NAMALWA (cell line): ENCODE data around the gene NDST4.
"Not testable (repeated sequence)": the region's sequence is repeated elsewhere in the genome, so short reads cannot be mapped to it uniquely, and the experiment has no call there.

Source experiments
- DNase-seq: peaks from one replicate; pipeline ENCODE4 v3.0.0-alpha.2; 2015; ENCODE audit warnings: low spot score

The NDST4 gene

GRCh38 chr4:115053313-115053712, 60.1 kb downstream of the NDST4 start:
- DNase-seq: no peak

GRCh38 chr4:115042496-115042895, 70.9 kb downstream of the NDST4 start:
- DNase-seq: peak; percentile 8

- no peak for DNase-seq
Measured at GRCh38 chr4:115030281-115030680, 83.1 kb downstream of the NDST4 start.

- no peak for DNase-seq
Measured at GRCh38 chr4:115028682-115029410, 84.6 kb downstream of the NDST4 start.

GRCh38 chr4:114999880-115000279, 113.5 kb downstream of the NDST4 start:
- DNase-seq: no peak

GRCh38 chr4:114998316-114998715, 115.1 kb downstream of the NDST4 start:
- DNase-seq: no peak

- no peak for DNase-seq
Measured at GRCh38 chr4:114997576-114998247, 115.7 kb downstream of the NDST4 start.

GRCh38 chr4:114986133-114986532, 127.3 kb downstream of the NDST4 start:
- DNase-seq: no peak

- no peak for DNase-seq
Measured at GRCh38 chr4:114980932-114981708, 132.3 kb downstream of the NDST4 start.

- DNase-seq: not testable (repeated sequence)
Measured at GRCh38 chr4:114980399-114980798, 133.0 kb downstream of the NDST4 start.

- no peak for DNase-seq
Measured at GRCh38 chr4:114976901-114977300, 136.5 kb downstream of the NDST4 start.

- DNase-seq: no peak
Measured at GRCh38 chr4:114964026-114964425, 149.4 kb downstream of the NDST4 start.

GRCh38 chr4:114945616-114946015, 167.8 kb downstream of the NDST4 start:
- no peak for DNase-seq

- no peak for DNase-seq
Measured at GRCh38 chr4:114941503-114941902, 171.9 kb downstream of the NDST4 start.

- DNase-seq: no peak
Measured at GRCh38 chr4:114927881-114928280, 185.5 kb downstream of the NDST4 start.

- DNase-seq: no peak
Measured at GRCh38 chr4:114926583-114926982, 186.8 kb downstream of the NDST4 start.

GRCh38 chr4:114924311-114924710, 189.1 kb downstream of the NDST4 start:
- no peak for DNase-seq

- no peak for DNase-seq
Measured at GRCh38 chr4:114922592-114922933, 190.9 kb downstream of the NDST4 start.

- no peak for DNase-seq
Measured at GRCh38 chr4:114921790-114922591, 191.4 kb downstream of the NDST4 start.

GRCh38 chr4:114921191-114921590, 192.2 kb downstream of the NDST4 start:
- DNase-seq: no peak

- DNase-seq: no peak
Measured at GRCh38 chr4:114911111-114911510, 202.3 kb downstream of the NDST4 start.

GRCh38 chr4:114907568-114907967, 205.9 kb downstream of the NDST4 start:
- no peak for DNase-seq
